Non-pigmented ciliary epithelial cell (primary cell): ENCODE measurements around the gene WDSUB1.

Experiments
- DNase-seq: peaks from one replicate; pipeline ENCODE4 v3.0.0-alpha.2; 2010; ENCODE audit warnings: low read depth

Gene WDSUB1

GRCh38 chr2:159266554-159266953 lies 19.9 kb downstream of the WDSUB1 start:
- DNase-seq = no peak

- peak; percentile 43 for DNase-seq
These were observed 21.3 kb downstream of the WDSUB1 start for GRCh38 chr2:159265171-159265576.

GRCh38 chr2:159262904-159263303 lies 23.6 kb downstream of the WDSUB1 start:
- no peak for DNase-seq

GRCh38 chr2:159262226-159262625 lies 24.3 kb downstream of the WDSUB1 start:
- no peak for DNase-seq

- no peak for DNase-seq
These were observed 30.3 kb downstream of the WDSUB1 start for GRCh38 chr2:159256159-159256558.

DNA sequence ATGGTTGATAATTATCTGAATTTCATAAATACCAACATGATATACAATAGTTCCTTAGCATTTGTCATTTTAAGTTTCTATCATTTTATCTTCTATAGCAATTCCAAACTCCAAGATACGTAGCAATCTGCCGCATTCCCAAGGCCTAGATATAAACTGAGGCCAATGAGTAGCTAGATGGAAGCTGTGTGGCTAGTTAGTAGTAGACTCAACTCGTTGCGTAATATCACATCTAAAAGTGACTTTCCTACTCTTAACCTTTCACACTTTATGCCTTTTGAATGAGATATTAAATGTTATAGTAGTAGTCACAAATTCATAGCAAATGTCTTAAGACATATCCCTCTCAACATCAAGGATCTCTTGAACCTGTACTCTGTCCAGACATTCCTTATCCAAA lies 33.6 kb downstream of the WDSUB1 start:
- no peak for DNase-seq

DNA sequence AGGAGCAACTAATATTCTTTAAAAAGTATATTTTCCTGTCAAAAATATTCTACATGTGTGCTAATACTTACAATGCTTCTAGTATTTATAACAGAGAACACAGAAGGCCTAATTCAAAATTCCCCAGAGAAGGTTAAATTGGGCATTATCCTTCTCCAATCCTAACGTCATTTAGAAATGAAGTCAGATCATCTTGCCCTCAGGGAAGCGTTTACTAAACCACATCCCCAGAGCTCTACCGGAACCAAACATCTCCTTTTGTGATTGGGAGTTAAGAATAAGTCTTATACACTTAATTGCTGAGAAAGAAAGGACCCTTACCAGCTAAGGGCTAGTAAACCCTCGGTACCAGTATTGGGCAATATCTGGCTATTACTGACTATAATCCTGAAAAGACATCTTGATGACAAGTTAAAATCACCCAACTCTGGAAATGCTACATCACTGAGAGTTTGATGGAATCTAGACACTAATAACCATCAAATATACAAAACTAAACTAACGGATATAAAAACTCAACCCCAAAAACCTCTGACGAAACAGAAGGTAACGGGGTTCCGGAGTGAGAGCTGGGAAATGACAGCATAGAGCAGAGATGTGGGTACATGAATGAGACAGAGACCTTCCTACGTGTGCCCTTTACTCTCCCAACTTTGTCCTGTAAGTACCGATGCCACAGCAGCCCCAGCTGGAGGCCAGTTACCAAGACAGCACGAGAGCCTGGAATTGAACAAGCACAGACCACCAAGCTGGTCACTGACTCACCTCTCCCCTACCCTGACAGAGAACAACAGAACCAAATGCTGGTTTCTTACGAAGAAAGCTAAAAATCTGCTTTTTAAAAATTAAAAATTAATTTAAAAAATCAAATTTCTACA lies 35.0 kb downstream of the WDSUB1 start:
- DNase-seq = no peak

- DNase-seq = no peak
These were observed 36.4 kb downstream of the WDSUB1 start for GRCh38 chr2:159249990-159250715.

DNA sequence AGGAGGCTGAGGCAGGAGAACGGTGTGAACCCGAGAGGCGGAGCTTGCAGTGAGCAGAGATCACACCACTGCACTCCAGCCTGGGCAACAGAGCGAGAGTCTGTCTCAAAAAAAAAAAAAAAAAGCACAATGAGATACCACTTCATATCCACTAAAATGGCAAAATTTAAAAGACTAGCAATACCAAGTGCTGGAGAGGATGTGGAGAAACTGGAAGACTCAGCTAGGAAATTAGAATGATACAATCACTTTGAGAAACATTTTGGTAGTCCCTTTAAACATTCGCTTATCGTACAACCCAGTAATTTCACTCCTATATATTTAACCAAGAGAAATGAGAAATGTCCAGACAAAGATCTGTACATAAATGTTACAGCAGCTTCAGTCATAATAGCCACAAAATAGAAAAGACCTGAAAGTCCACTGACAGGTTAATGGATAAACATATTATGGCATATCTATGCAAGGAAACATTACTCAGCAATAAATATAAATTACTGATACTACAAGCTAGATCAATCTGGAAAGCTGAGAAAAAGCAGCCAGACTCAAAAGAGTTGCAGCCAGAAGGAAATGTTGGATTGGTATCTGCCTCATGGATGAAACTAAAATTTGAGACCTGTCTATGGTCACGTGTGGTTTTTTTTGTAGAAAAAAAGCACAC lies 40.0 kb downstream of the WDSUB1 start:
- DNase-seq = no peak

GRCh38 chr2:159243529-159243928 lies 43.0 kb downstream of the WDSUB1 start:
- no peak for DNase-seq

- no peak for DNase-seq
These were observed 51.6 kb downstream of the WDSUB1 start for GRCh38 chr2:159234868-159235267.

GRCh38 chr2:159232456-159233170 lies 53.9 kb downstream of the WDSUB1 start:
- no peak for DNase-seq

- DNase-seq = no peak
These were observed 56.2 kb downstream of the WDSUB1 start for GRCh38 chr2:159230145-159230877.

DNA sequence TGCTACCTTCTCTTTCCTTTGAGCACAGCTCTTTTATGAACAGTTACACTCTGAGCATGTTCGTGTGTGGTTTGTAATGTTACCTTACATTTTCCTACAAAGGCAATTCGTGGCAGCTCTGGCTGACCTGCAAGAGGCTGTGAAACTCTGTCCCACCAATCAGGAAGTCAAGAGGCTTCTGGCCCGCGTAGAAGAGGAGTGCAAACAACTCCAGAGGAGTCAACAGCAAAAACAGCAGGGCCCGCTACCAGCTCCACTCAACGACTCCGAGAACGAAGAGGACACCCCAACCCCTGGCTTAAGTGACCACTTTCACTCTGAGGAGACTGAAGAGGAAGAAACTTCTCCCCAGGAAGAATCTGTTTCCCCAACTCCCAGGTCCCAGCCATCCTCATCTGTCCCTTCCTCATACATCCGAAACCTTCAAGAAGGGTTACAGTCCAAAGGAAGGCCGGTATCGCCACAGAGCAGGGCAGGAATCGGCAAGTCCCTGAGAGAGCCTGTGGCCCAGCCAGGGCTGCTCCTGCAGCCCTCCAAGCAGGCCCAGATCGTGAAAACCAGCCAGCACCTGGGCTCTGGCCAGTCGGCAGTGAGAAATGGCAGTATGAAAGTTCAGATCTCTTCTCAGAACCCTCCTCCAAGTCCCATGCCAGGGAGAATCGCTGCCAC lies 56.9 kb downstream of the WDSUB1 start:
- DNase-seq = no peak

DNA sequence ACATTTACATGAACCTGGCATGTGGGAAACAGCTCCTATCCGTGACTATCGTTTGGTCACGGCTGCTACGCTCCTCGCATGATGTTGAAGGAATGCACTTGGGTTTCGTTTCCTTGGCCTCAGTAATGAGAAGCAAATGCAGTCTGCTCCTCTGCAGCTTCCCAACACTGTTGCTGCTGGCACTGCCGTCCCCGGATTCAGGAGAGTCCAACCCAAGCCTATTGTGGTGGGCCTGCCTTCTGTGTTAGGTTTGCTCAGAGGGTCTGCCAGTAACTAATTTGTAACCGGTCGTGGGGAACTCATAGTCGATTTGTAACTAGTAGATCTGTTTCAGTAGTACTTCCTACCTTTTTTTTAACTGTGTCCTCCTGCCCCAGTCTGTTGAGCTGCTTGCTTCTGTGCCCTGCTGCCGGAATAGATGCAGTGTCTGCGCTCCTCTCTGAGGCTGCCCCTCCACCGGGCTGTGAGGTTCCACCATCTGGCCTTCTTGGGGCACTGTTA lies 58.4 kb downstream of the WDSUB1 start:
- DNase-seq = no peak

DNA sequence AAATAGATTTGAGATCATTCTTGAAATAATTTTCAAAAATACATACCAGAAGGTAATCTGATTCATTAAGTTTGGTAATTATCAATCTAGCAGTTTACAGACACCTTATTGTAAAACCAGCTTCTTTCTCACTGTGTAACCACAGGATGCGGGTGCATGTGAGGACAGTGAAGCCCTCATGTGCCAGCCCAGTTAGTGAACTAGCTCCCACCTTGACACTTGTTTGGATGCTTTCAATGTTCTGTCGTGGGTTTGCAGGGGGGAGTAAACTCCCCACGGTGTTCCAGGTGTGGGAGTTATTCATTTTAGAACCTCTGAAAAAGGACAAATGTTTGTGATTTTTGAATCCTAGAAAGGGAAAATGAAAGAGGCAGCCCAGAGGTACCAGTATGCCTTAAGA lies 59.0 kb downstream of the WDSUB1 start:
- no peak for DNase-seq

DNA sequence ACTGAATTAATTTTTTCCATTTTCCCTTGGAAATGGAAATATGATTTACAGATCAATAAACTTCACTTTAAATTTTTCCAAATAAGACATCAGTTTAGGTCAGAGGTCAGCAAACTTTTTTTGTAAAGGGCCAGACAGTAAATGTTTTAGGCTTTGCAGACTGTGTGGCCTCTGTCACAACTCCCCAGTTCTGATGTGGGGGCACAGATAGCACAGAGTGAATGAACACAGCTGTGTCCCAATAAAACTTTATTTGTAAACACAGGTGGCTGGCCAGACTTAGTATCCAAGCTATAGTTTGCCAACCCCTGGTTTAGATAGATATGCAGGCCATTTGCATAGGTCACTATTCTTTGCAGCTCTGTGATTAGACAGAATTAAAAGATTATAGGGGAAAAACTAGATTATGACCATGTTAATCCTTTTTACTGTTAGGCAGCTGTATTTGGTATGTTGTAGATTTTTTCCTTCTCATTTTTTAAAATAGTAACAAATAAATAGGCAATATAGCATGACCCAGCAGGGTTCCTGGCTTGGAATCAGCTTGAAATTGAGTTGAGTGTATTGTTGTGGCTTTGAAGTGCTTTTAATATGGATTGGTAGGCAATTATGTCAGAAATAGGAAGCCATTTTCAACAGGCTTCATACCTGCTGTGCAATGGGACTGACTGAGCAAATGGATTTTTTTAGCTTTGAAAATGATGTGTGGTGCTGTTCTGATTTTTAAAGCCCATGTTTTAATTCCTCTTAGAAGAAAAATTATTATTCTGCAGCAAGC lies 59.7 kb downstream of the WDSUB1 start:
- DNase-seq = no peak

DNA sequence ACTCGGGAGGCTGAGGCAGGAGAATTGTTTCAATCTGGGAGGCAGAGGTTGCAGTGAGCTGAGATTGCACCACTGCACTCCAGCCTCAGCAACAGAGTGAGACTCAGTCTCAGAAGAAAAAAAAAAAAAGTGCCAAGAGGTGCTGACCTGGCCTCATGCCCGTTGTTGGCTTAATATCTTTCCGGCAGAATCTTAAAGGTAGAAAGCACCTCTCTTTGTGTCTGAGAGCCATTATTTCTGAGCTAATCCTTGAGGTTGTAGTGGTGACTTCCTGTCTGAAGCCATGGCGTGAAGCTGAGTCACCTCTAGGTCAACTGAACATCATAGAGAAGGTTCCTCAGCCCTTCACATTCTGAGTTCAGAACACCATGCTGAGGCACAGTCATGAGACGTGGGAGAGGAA lies 60.4 kb downstream of the WDSUB1 start:
- no peak for DNase-seq

- DNase-seq = no peak
These were observed 61.2 kb downstream of the WDSUB1 start for GRCh38 chr2:159225025-159226016.
